Breast epithelium (tissue), 3 donors: ENCODE results near the gene OTUD3.
"Not testable (repeated sequence)": the region's sequence is repeated elsewhere in the genome, so short reads cannot be mapped to it uniquely, and the experiment has no call there.

Source experiments
- CTCF ChIP-seq, 3 donors: fragments of 450-650 bp; IDR thresholded peaks; one replicate each; pipeline ENCODE4 v1.5.1; 2016 to 2017; ENCODE audit warnings: antibody characterized with exemption in 3 of 3, mild to moderate bottlenecking in 3 of 3, moderate library complexity in 3 of 3
- POLR2A ChIP-seq: fragments of 450-650 bp; IDR thresholded peaks from one replicate; pipeline ENCODE4 v1.6.1; 2016; ENCODE audit warnings: antibody characterized with exemption, mild to moderate bottlenecking, moderate library complexity
- POLR2AphosphoS5 ChIP-seq, 3 donors: sonication (generic); formaldehyde crosslinking; IDR thresholded peaks; one replicate each; pipeline ENCODE4 v1.6.1; 2017; ENCODE audit warnings: antibody characterized with exemption in 3 of 3

- not testable (repeated sequence) for TF ChIP-seq CTCF (IDR thresholded peaks at IDR 0.05); POLR2AphosphoS5 (IDR thresholded peaks at IDR 0.05); POLR2A
Observed at GRCh38 chr1:19880841-19881240, 1.4 kb upstream of the OTUD3 start.
